Naive thymus-derived CD8-positive, alpha-beta T cell (primary cell): Measurements from ENCODE around the gene PHYKPL. TPM values are rescaled to one million over a fixed set of nuclear protein-coding genes. Genes with fewer than 3 reads are reported as not detected.
A peak's percentile ranks its signal among the peaks of the same experiment; 100 is the strongest.

Experiments
- ATAC-seq, 2 donors: fragments of 150-1000 bp; cut with Tn5 transposase in 1 of 2; sonication (Bioruptor Pico), chemical (Tn5 transposase) in 1 of 2; 1 replicate in 1 of 2; 2 replicates in 1 of 2; pipeline ENCODE4 v1.10.0; 2021; ENCODE audit warnings: mild to moderate bottlenecking in 2 of 2, moderate library complexity in 2 of 2
- POLR2A ChIA-PET: fragments of 350-600 bp; sonication (Branson Sonifier 250); formaldehyde crosslinking; loops from one replicate; lab custom pipeline; 2021; ENCODE audit warnings: antibody characterized with exemption; lab: Charles Lee
- DNase-seq, 10 donors: peaks; one replicate each; pipeline versions ENCODE4 v3.0.0 to v3.0.0-alpha.2; 2020 to 2022
- H3K27ac Mint-ChIP-seq, 10 donors: one replicate each; pipeline ENCODE4 v1.8.0; 2020 to 2022; ENCODE audit warnings: mild to moderate bottlenecking in 10 of 10, mixed read lengths in 10 of 10, moderate library complexity in 4 of 10, inconsistent platforms in 1 of 10
- H3K27me3 Mint-ChIP-seq, 5 donors: one replicate each; pipeline ENCODE4 v1.8.0; 2021 to 2022; ENCODE audit warnings: mixed read lengths in 5 of 5
- H3K36me3 Mint-ChIP-seq, 3 donors: one replicate each; pipeline ENCODE4 v1.8.0; 2020 to 2022; ENCODE audit warnings: mixed read lengths in 3 of 3, mild to moderate bottlenecking in 2 of 3, inconsistent platforms in 1 of 3
- H3K4me1 Mint-ChIP-seq, 4 donors: one replicate each; pipeline ENCODE4 v1.8.0; 2021 to 2022; ENCODE audit warnings: mixed read lengths in 4 of 4
- H3K4me3 Mint-ChIP-seq, 10 donors: one replicate each; pipeline ENCODE4 v1.8.0; 2020 to 2022; ENCODE audit warnings: mild to moderate bottlenecking in 10 of 10, mixed read lengths in 10 of 10, moderate library complexity in 6 of 10, inconsistent platforms in 1 of 10
- H3K9me3 Mint-ChIP-seq, 9 donors: one replicate each; pipeline ENCODE4 v1.8.0; 2020 to 2022; ENCODE audit warnings: mixed read lengths in 9 of 9, mild to moderate bottlenecking in 3 of 9, inconsistent platforms in 1 of 9, moderate library complexity in 1 of 9
- polyA plus RNA-seq, 3 donors: library from polyadenylated mRNA; unstranded; fragments of 300-500 nt; fragmentation: Illumina TruSeq; gene quantifications; one replicate each; pipeline ENCODE4 v1.2.3, GENCODE V29; 2021
- total RNA-seq, 8 experiments: library from RNA in 2 of 8; stranded (reverse) in 2 of 8; gene quantifications; one replicate each; pipeline ENCODE4 v1.2.3 and lab custom pipeline; 2021 to 2026

Gene PHYKPL
- total and polyA plus RNA-seq, 5 experiments from 2014 or later = 41.1 to 229 (median 51.8) TPM

DNA sequence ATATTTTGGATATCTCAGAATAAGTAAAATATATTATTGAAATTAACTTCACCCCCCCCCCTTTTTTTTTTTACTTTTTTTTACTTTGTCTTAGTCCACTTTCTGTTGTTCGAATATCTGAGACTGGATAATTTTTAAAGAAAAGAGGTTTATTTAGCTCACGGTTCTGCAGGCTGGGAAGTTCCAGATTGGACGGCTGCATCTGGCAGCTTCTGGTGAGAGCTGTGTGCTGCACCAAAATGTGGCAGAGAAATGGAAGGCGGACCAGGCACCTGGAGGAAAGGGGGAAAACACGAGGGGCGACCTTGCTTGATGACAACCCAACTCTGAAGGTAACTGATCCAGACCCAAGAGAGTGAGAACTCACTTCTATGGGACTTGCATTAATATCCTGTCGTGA, 39.8 kb downstream of the PHYKPL start:
- POLR2A ChIA-PET = interaction anchor here (0.5 to 0.7 kb wide), 2 partner anchors 102 to 247 kb away, joined by 4 to 8 read pairs; no protein-coding TSS in a partner anchor
- Mint-ChIP-seq H3K27me3 (peaks cover 8 to 11% (median 10%) of the 10 kb centered on the region in 5 donors), H3K9me3 (peaks cover 0 to 2% (median 0%) of the 10 kb centered on the region in 9 donors), H3K27ac (no peak overlapping the region), H3K36me3 (peaks cover 0 to 2% (median 0%) of the 10 kb centered on the region in 3 donors), H3K4me1 (peaks cover 8 to 21% (median 17%) of the 10 kb centered on the region in 4 donors), H3K4me3 (no peak overlapping the region)
- no peak for DNase-seq
- ATAC-seq = no peak

DNA sequence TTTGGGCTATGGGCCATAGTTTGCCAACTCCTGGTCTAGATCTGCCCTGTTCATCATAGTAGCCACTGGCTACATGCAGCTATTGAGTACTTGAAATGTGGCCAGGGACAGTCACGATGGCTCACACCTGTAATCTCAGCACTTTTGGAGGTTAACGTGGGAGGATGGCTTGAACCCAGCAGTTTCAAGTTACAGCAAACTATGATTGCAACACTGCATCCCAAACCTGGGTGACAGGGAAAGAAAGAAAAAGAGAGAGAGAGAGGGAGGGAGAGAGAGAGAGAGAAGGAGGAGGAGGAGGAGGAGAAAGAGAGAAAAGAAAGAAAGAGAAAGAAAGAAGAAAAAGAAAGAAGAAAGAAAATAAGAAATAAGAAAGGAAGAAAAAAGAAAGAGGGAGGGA, 40.4 kb downstream of the PHYKPL start:
- H3K9me3 Mint-ChIP-seq = peaks cover 0 to 2% (median 0%) of the 10 kb centered on the region in 9 donors
- POLR2A ChIA-PET = interaction anchor here (0.5 kb wide), 1 partner anchor 246 kb away, joined by 4 read pairs; no protein-coding TSS in a partner anchor
- H3K4me3 Mint-ChIP-seq = no peak overlapping the region

DNA sequence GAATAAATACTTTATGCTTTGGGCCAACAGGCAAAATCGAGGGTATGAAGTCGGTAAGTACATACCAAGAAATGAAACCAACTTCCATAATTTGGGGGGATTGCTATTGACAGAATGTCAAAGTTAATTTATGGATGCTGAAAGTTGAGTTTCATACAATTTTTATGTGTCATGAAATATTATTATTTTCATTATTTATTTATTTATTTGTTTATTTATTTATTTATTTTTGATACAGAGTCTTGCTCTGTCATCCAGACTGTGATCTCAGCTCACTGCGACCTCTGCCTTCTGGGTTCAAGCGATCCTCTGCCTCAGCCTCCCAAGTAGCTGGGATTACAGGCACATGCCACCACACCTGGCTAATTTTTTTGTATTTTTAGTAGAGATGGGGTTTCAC, 40.9 kb downstream of the PHYKPL start:
- Mint-ChIP-seq H3K9me3 (peaks cover 0 to 2% (median 0%) of the 10 kb centered on the region in 9 donors), H3K4me1 (peaks cover 8 to 21% (median 17%) of the 10 kb centered on the region in 4 donors), H3K36me3 (peaks cover 0 to 2% (median 0%) of the 10 kb centered on the region in 3 donors), H3K27ac (no peak overlapping the region), H3K4me3 (no peak overlapping the region), H3K27me3 (peaks cover 8 to 11% (median 10%) of the 10 kb centered on the region in 5 donors)
- DNase-seq (no peak), ATAC-seq (no peak)
- POLR2A ChIA-PET = no interaction called here

More for the DNA sequence above, 40.4 kb downstream of the PHYKPL start:
- peaks cover 8 to 11% (median 10%) of the 10 kb centered on the region in 5 donors for H3K27me3 Mint-ChIP-seq
- no peak for ATAC-seq
- peaks cover 0 to 2% (median 0%) of the 10 kb centered on the region in 3 donors for H3K36me3 Mint-ChIP-seq
- DNase-seq = no peak
- H3K4me1 Mint-ChIP-seq = peaks cover 8 to 21% (median 17%) of the 10 kb centered on the region in 4 donors
- H3K27ac Mint-ChIP-seq = peak overlapping the region in 1 of 10 donors; percentile 78

DNA sequence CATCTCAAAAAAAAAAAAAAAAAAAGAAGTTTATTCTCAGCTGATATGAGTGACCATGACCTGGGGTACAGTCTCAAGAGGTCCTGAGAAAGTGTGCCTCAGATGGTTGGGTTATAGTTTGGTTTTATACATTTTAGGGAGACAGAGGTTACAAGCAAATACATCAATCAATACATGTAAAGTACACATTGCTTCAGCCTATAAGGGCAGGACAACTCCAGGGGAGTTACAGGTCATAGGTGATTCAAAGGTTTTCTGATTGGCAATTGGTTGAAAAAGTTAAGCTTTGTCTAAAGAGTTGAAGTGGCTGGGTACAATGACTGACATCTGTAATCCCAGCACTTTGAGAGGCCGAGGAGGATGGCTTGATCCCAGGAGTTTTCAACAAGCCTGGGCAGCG, 43.2 kb downstream of the PHYKPL start:
- H3K4me3 Mint-ChIP-seq = no peak overlapping the region
- peak overlapping the region in 1 of 10 donors; percentile 15 for H3K27ac Mint-ChIP-seq
- DNase-seq = no peak
- ATAC-seq = no peak
- peaks cover 0 to 2% (median 0%) of the 10 kb centered on the region in 9 donors for H3K9me3 Mint-ChIP-seq
- peaks cover 8 to 11% (median 10%) of the 10 kb centered on the region in 5 donors for H3K27me3 Mint-ChIP-seq
- H3K36me3 Mint-ChIP-seq = peaks cover 0 to 2% (median 0%) of the 10 kb centered on the region in 3 donors
- POLR2A ChIA-PET = no interaction called here
- peaks cover 8 to 16% (median 15%) of the 10 kb centered on the region in 4 donors for H3K4me1 Mint-ChIP-seq

DNA sequence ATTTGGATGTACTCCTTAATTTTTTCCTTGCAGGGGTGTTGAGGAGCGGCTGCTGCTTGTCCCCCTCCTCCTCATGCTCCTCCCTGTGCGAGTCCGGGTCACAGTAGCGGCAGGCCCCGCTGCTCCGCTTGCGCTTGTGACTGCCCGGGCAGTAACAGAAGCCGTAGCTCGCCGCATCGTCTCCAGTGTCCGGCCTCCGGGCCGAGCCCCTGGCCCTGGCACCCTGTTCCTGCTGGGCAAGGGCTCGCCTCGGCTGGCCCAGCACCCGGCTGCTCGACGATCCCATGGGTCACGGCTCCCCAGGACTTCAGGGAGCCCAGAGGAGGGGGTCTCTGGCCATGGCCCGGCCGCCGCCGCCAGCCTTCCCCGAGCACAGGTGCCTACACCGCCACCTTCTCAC, 45.6 kb downstream of the PHYKPL start, which contains the start of gene GMCL2:
TSS of gene GMCL2 (minus strand) at position 358 of the 400 bp plus-strand sequence. CDS start at position 286, 72 bp downstream.
- no peaks in the 10 kb centered on the region for H3K36me3 Mint-ChIP-seq
- H3K27me3 Mint-ChIP-seq = peaks cover 0 to 11% (median 7%) of the 10 kb centered on the region in 5 donors
- H3K9me3 Mint-ChIP-seq = no peaks in the 10 kb centered on the region
- ATAC-seq = no peak
- no peak for DNase-seq
- POLR2A ChIA-PET = no interaction called here
- no peak within 1 kb of the TSS for H3K4me3 Mint-ChIP-seq
- no peak within 1 kb of the TSS for H3K27ac Mint-ChIP-seq
- peaks cover 3 to 7% (median 5%) of the 10 kb centered on the region in 4 donors for H3K4me1 Mint-ChIP-seq

DNA sequence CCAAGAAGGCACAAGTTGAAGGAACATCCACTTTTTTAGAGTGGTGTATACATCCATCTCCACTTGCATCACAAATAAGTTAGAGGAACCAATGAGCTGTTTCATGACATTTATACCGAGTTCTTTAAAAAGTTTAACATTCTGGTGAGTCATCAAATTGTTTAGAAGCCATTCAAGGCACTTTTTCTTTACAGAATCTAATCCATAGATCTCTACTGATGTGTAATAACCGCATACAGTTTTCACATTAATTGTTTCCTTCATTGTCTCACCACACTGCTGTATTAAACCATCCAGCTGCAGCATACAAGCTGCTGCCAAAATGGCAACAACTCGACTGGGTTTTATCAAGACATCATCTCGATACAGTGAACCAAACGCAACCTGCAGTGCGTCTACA, 46.2 kb downstream of the PHYKPL start:
- Mint-ChIP-seq H3K9me3 (no peaks in the 10 kb centered on the region), H3K4me1 (peaks cover 4 to 10% (median 7%) of the 10 kb centered on the region in 4 donors), H3K27me3 (peaks cover 0 to 11% (median 7%) of the 10 kb centered on the region in 5 donors), H3K36me3 (no peaks in the 10 kb centered on the region), H3K27ac (no peak overlapping the region), H3K4me3 (no peak overlapping the region)
- DNase-seq = no peak
- POLR2A ChIA-PET = no interaction called here
- no peak for ATAC-seq

DNA sequence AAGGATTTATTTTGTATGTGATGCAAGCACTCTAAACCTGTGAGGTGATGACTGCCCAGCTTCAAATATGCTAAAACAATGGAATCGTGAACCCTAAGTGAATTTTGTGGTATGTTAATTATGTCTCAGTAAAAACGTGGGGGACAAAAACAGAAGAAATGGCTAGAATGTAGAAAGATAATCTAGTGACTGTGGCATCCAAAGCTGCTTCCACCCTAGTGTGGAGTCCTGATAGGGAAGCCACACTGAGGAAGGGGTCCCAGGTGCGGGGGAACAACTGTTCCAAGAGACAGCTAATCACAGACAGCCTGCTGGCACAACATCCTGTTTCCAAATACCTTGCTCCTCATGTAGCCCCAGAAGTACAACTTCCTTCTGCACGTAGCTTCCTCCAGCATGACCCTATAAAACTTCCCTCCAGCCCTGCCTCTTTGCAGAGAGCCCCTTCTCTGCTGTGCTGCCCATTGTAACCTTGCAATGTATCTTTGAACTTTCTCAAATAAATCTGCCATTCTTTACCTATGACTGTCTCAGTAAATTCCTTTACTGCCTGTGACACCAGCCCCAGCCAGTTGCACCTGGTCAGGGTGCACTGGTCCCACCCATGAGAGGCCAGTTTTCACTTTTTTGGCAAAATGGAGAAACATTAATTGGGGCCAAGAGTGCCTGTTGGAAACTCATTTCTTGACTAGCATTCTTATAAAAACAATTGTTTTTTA, 50.3 kb downstream of the PHYKPL start:
- Mint-ChIP-seq H3K9me3 (no peaks in the 10 kb centered on the region), H3K27me3 (peaks cover 0 to 5% (median 0%) of the 10 kb centered on the region in 5 donors), H3K4me3 (no peak overlapping the region), H3K27ac (peak overlapping the region in 3 of 10 donors; percentile 19 to 57 (median 39)), H3K4me1 (peaks cover 2 to 10% (median 8%) of the 10 kb centered on the region in 4 donors), H3K36me3 (no peaks in the 10 kb centered on the region)
- POLR2A ChIA-PET = interaction anchor here (0.6 kb wide), 1 partner anchor 16 kb away, joined by 3 read pairs; no protein-coding TSS in a partner anchor
- no peak for ATAC-seq
- DNase-seq = no peak

DNA sequence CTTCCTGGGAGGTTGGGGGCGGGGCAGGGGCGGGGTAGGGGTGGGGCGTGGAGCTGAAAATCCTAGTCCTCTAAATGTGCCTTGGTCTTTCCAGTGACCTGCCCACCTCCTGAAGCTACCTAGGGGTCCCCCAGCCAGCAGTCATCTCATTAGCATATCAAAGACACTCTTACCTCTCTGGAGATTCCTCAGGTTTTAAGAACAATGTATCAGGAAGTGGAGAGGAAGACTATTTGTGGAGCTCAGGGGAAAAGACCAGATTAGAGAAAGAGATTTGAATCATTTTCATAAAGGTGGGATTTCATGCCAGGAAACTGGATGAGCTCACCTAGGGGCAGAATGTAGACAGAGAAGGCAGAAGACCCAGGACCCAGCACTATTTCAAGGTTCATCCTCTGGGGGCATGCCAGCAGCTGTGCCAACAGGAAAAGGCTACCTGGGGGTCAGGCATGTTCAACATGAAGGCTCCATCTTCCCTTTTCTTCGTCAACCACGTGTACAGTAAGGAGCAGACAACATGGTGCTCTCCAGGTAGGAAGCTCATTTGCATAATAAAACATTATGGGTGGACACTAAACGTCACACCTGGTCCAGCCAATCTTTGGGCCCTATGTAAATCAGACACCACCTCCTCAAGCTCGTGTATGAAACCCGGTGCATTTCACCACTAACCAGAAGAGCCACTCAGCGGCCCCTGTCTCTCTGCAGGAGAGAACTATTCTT, 52.3 kb downstream of the PHYKPL start:
- ATAC-seq (no peak), DNase-seq (no peak)
- Mint-ChIP-seq H3K36me3 (no peaks in the 10 kb centered on the region), H3K27me3 (peaks cover 0 to 5% (median 0%) of the 10 kb centered on the region in 5 donors), H3K9me3 (peaks cover 0 to 2% (median 0%) of the 10 kb centered on the region in 9 donors), H3K27ac (peak overlapping the region in 1 of 10 donors; percentile 12), H3K4me1 (peaks cover 4 to 10% (median 8%) of the 10 kb centered on the region in 4 donors), H3K4me3 (no peak overlapping the region)
- POLR2A ChIA-PET = no interaction called here

DNA sequence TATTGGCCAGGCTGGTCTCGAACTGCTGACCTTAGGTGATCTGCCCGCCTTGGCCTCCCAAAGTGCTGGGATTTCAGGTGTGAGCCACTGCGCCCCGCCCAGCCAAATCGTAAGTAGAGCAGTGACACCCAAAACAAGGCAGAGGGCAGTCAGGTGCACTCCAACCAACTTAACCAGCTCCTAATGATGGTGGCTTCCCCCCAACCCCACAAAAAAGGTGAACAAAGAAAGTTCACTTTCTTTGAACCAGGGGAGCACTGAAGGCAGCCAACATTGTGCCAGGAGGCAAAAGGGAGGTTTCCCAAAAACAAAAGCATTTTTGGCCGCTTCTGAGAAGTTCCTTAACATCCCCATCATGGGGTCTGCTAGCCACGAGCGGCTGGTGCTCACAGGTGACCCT, 55.0 kb downstream of the PHYKPL start:
- H3K27me3 Mint-ChIP-seq = peaks cover 0 to 5% (median 0%) of the 10 kb centered on the region in 5 donors
- no peak for DNase-seq
- no peak for ATAC-seq
- no peak overlapping the region for H3K27ac Mint-ChIP-seq
- POLR2A ChIA-PET = no interaction called here
- H3K36me3 Mint-ChIP-seq = no peaks in the 10 kb centered on the region
- peaks cover 0 to 2% (median 0%) of the 10 kb centered on the region in 9 donors for H3K9me3 Mint-ChIP-seq
- H3K4me1 Mint-ChIP-seq = peaks cover 4 to 9% (median 7%) of the 10 kb centered on the region in 4 donors
- no peak overlapping the region for H3K4me3 Mint-ChIP-seq

DNA sequence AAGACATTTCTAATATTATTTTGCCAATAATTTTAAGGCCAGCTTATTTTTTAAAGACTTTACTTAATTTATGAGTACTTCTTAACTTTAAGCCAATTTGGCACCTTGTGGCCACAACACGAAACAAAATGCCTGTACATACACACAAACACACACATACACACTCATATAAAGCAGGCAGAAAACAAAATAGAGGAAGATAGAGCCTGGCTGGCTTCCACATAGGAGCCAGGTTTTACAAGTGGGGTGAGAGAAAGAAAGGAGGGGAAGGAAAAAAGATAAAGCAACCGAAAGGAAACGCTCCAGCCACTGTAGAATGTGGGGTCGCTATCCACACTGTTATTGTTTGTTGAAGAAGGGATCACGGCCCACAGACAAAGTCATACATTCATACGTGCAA, 55.8 kb downstream of the PHYKPL start:
- POLR2A ChIA-PET = no interaction called here
- no peak for DNase-seq
- Mint-ChIP-seq H3K27ac (peak overlapping the region in 1 of 10 donors; percentile 43), H3K36me3 (no peaks in the 10 kb centered on the region), H3K4me3 (no peak overlapping the region), H3K9me3 (peaks cover 0 to 2% (median 0%) of the 10 kb centered on the region in 9 donors), H3K4me1 (peaks cover 0 to 3% (median 1%) of the 10 kb centered on the region in 4 donors), H3K27me3 (peaks cover 0 to 5% (median 0%) of the 10 kb centered on the region in 5 donors)
- ATAC-seq = no peak

DNA sequence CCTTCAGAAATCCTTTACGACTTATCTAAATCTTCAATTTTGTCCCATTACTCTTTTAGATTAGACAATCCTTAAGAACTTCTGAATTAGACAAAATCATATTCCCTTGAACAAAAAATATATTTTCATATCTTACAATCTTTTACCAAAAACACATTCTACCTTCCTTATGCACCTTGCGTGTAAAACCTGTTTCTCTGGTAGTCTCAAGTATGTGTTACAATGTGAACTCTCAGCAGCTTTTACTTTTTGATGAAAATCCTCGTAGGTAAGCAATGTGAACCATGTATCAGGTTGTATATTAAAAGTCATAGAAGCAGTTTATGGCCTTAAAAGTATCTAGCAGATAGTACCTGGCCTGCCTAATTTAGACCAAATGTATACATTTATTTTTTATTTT, 58.1 kb downstream of the PHYKPL start:
- H3K9me3 Mint-ChIP-seq = peaks cover 0 to 2% (median 0%) of the 10 kb centered on the region in 9 donors
- no peak for DNase-seq
- no peaks in the 10 kb centered on the region for H3K36me3 Mint-ChIP-seq
- no peak overlapping the region for H3K27ac Mint-ChIP-seq
- peaks cover 0 to 2% (median 0%) of the 10 kb centered on the region in 4 donors for H3K4me1 Mint-ChIP-seq
- POLR2A ChIA-PET = interaction anchor here (0.7 kb wide), 1 partner anchor 17 kb away, joined by 4 read pairs; no protein-coding TSS in a partner anchor
- H3K4me3 Mint-ChIP-seq = no peak overlapping the region
- no peak for ATAC-seq
- peaks cover 0 to 4% (median 0%) of the 10 kb centered on the region in 5 donors for H3K27me3 Mint-ChIP-seq

DNA sequence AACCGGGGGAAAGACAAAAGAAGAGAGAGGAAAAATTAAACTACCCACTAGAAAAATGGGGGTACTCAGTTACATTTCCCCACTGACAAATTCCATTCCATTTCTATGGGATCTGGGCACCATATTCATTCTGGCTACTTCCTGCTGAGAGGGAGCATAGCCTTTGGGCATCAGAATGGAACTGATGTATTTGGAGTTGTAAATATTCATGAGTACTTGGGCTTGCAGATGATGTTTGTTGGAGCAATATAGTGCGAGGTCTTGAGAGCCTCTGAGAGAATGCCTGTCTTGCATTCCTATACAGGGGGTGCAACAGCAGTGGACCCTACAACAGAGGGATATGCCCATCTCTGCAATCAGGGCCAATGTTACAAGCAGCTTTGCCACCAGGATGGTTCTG, 62.1 kb downstream of the PHYKPL start:
- H3K27ac Mint-ChIP-seq = peak overlapping the region in 1 of 10 donors; percentile 29
- no peaks in the 10 kb centered on the region for H3K9me3 Mint-ChIP-seq
- H3K27me3 Mint-ChIP-seq = peaks cover 0 to 1% (median 0%) of the 10 kb centered on the region in 5 donors
- no peaks in the 10 kb centered on the region for H3K4me1 Mint-ChIP-seq
- no peak for DNase-seq
- ATAC-seq = no peak
- no peaks in the 10 kb centered on the region for H3K36me3 Mint-ChIP-seq
- no peak overlapping the region for H3K4me3 Mint-ChIP-seq
- POLR2A ChIA-PET = no interaction called here
